ENCODE data around the gene LHFPL2. TPM values are rescaled to one million over a fixed set of nuclear protein-coding genes. Genes with fewer than 3 reads are reported as not detected.

Gene LHFPL2
- 17.3 and 28.5 TPM in 2 replicates for total RNA-seq

GRCh38 chr5:78648359-78649210, at the start of gene LHFPL2:
Gene LHFPL2 (minus strand): TSS chr5:78648772. CDS start chr5:78510213, 138,559 bp downstream.

Data from cardiac atrium fibroblast (primary cell).